ENCODE data around the gene PHKG1.
"Not testable (repeated sequence)": the region's sequence is repeated elsewhere in the genome, so short reads cannot be mapped to it uniquely, and the experiment has no call there.

Gene PHKG1

DNA sequence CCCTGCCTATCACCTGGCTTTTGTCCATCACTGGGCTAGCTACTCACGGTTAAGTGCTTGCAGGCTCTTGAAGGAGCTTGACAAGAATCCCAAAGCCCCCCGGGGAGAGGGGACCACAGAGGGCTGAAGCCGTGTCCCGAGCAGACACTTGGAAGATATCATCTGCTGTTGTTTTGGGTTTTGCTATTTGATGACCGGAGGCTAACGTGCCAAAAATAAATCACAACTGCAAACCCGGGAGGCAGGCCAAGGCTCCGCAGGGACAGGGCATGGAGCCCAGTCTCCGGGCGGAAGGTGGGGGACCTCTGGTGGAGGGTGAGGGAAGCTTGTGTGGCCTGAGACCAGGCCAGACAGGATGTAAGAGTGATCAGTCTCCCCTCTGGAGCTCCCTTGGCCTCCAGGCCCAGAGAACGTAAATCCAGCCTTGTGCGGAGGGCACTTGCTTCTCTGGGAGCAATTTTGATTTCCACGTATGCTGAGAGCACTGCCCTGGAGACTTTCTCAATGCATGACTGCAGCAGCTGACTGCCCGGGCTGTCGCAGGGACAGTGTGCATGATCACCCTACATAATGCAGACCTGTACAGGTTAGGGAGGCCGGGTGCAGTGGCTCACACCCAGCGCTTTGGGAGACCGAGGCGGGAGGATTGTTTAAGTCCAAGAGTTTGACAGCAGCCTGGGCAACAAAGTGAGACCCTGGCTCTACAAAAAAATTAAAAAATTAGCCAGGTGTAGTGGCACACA is at the start of gene PHKG1:
TSS of gene PHKG1 (minus strand) at position 164 of the 743 bp plus-strand sequence. CDS start 4,011 bp downstream, outside the sequence.
- DNase-seq (ENCODE audit: low read depth in 2 of 2): no peak

- DNase-seq (ENCODE audit: low read depth in 2 of 2): not testable (repeated sequence)
Measured at GRCh38 chr7:56131062-56131461, 38.3 kb upstream of the PHKG1 start.

- DNase-seq (ENCODE audit: low read depth in 2 of 2): no peak
Measured at GRCh38 chr7:56127241-56127975, 34.7 kb upstream of the PHKG1 start.

DNA sequence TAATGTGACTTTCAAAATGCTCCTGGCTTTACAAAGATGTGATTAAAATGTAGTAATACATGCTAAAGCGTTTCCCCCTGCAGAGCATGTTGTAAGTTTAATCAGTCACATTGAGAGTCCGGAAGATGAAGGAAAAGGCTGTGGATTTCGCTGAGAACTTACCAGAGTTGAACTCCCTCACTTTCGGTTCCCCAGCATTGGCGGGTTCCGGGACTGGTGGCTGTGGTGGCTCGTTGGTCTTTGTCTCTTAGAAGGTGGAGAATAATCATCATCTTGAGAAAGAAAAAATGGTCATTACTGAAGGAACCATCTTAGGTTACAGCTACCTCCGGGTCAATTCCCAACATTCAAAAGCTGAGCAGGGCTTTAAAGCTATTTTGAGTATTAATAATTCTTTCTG is 33.1 kb upstream of the PHKG1 start:
- no peak for DNase-seq (ENCODE audit: low read depth in 2 of 2)

DNA sequence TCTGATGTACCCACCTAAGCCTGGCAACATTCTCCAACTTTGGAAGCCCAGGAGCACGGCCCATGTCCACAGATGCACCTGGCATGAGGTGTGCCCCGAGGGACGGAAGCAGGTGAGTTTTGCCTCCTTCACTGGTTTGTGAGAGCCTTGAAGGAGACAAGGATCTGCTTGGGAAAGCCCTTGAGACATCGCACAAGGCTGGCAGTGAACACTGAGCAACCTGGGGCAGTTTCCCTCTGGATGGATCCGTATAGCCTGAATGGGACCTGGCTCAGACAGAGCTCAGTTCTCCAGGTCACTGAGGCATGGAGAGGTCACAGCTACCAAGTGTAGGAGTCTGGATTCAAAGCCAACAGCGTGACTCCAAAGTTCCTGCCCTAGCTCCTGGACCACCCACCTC is 32.2 kb upstream of the PHKG1 start:
- no peak for DNase-seq (ENCODE audit: low read depth in 2 of 2)

GRCh38 chr7:56121440-56121839 is 28.7 kb upstream of the PHKG1 start:
- DNase-seq (ENCODE audit: low read depth in 2 of 2): no peak

- no peak for DNase-seq (ENCODE audit: low read depth in 2 of 2)
Measured at GRCh38 chr7:56115852-56116538, 23.2 kb upstream of the PHKG1 start, which contains the start of gene NUPR2. Gene NUPR2, minus strand, starts transcription at chr7:56116417. Its CDS starts 103 bp downstream, at chr7:56116314.

GRCh38 chr7:56112244-56112643 is 19.5 kb upstream of the PHKG1 start:
- not testable (repeated sequence) for DNase-seq (ENCODE audit: low read depth in 2 of 2)

DNA sequence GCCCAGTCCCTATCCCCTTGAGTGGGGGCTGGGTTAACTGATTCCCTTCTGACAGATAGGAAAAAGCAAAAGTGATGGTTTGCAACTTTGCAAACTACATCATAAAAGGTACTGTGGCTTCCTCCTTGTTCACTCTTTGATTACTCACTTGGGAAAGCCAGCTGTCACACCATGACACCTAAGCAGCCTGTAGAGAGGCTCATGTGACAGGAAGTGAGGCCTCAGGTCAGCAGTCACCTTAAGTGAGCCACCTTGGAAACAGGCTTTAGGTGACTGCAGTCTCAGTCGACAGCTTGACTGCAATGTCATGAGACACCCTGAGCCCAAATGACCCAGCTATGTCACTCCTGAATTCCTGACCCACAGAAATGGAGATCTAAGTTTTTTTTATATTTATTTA is 17.9 kb upstream of the PHKG1 start:
- DNase-seq (ENCODE audit: low read depth in 2 of 2): peak in 1 of 2 donors; percentile 5

GRCh38 chr7:56107954-56108258 is 15.2 kb upstream of the PHKG1 start:
- no peak for DNase-seq (ENCODE audit: low read depth in 2 of 2)

DNA sequence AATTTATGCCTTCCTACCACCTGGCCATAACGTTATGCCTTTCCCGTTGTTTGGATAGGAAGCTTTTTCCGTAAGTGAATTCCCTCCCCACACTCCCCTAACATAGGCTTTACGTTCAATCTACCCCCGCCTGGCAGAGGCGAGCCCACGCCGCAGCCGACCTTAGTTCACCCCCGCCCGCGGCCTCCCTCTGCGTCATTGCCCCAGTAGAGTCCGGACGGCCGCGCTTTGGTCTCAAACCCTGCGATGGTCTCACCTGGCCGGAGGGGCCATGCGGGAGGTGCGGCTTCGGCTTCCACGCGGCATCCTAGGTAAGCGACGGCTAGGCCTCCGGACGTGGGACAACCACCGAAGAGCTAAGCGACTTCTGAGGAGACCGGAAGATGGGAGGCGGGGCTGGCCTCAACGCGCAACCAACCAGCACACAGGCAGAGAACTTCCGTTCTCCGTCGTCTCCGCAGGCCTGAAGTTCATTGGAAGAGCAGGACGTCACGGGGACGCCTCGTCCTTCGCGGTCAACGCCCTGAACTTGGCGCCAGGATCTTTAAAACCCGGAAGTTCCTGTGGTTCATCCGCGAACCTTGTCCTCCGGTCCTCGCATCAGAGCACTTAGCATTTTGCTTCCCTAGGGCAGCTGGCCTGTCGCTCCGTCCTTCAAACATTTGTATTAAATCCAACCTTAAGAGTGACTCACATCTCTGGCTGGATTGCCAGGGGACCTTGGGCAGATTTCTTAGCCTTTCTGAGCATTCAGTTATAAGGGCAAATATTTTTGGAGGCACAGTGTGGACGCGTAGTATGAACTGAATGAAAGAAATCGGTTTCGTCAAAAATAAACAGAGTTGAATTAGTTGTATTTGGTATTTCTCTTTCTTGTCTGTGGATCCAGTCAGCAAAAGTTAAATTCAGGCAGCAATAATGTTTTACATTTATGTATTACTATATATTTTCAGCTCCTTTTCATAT is 13.6 kb upstream of the PHKG1 start, which contains the start of gene CHCHD2:
TSS of gene CHCHD2 (minus strand) at position 369 of the 966 bp plus-strand sequence. CDS start at position 306, 63 bp downstream.
- DNase-seq (ENCODE audit: low read depth in 2 of 2): peak; percentile 90 to 93

- no peak for DNase-seq (ENCODE audit: low read depth in 2 of 2)
Measured at GRCh38 chr7:56105508-56105907, 12.8 kb upstream of the PHKG1 start.

GRCh38 chr7:56104138-56104537 is 11.4 kb upstream of the PHKG1 start:
- not testable (repeated sequence) for DNase-seq (ENCODE audit: low read depth in 2 of 2)

- DNase-seq (ENCODE audit: low read depth in 2 of 2): no peak
Measured at GRCh38 chr7:56099653-56100052, 6.9 kb upstream of the PHKG1 start.

DNA sequence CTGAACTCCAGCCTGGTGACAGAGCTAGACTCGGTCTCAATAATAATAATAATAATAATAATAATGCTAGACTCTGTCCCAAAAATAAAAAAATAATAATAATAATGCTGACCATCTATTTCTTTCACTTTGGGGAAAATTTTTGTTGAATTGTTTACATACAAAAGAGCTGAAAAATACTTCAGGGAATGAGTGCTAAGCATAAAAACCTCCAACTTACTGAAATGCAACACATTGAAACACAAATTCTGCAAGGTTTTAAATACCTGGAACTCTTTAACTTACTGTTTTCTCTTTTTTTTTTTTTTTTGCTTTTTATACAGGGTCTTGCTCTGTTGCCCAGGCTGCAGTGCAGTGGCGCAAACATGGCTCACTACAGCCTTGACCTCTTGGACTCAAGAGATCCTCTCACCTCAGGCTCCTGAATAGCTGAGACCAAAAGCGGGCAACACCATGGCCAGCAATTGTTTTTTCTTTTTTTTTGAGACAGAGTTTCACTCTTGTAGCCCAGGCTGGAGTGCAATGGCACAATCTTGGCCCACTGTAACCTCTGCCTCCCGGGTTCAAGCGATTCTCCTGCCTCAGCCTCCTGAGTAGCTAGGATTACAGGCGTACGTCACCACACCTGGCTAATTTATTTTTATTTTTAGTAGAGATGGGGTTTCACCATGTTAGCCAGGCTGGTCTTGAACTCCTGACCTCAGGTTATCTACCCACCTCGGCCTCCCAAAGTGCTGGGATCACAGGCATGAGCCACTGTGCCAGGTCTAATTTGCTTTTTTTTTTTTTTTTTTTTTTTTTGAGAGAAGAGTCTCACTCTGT is 5.6 kb upstream of the PHKG1 start:
- not testable (repeated sequence) for DNase-seq (ENCODE audit: low read depth in 2 of 2)

- no peak for DNase-seq (ENCODE audit: low read depth in 2 of 2)
Measured at GRCh38 chr7:56097700-56098099, 4.9 kb upstream of the PHKG1 start.

DNA sequence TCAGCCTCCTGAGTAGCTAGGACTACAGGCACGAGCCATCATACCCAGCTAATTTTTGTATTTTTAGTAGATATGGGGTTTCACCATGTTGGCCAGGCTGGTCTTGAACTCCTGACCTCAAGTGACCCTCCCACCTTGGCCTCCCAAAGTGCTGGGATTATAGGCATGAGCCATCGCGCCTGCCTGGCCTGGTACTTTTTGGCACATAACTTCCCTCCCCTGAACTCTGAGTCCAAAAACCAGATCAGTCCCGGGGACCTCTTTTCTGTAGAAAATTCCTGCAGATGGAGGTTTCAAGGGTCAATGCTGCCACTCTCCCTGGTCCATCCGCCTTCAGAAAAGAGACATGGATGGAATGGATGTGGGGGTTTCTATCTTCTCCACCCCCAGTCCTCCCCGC is 364 bp downstream of the PHKG1 start:
- DNase-seq (ENCODE audit: low read depth in 2 of 2): not testable (repeated sequence)

- no peak for DNase-seq (ENCODE audit: low read depth in 2 of 2)
Measured at GRCh38 chr7:56091591-56091990, 1.2 kb downstream of the PHKG1 start.

DNA sequence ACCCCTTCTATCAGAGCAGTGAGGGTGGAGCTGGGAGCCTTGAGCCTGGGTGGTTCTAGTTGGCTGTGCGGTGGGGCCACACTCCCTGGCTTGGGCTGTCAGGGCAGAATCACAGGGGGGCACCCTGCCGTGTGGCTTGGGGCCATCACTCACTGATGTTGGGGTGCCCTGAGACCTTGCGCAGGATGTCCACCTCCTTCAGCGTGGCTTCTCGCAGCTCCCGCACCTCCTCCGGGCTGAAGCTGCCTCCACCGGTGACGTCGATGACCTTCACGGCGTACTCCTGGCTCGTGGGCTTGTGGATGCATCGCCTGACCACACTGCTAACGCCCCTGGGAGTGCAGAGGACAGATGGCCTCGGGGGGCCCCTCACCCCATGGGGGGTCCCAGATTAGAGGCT is 5.3 kb downstream of the PHKG1 start:
- DNase-seq (ENCODE audit: low read depth in 2 of 2): no peak

DNA sequence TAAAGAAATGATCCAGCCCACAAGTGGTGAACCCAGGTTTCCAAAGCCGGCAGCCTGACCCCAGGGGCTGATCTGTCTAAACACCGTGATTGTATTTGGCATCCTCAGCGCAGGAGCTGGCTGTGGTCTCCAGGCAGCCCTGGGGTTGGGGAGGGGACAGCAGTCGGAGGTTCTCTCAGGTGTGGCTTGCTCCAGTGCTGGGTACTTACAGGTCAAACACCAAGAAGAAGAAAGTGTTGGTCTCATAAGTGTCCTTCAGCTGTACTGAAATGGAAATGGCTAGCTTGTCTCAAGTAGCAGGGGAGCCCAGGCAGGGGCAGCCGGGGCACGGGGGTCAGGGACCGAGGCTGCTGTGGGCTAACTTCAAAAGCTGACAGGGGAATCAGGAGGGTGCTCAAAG is 6.0 kb downstream of the PHKG1 start:
- no peak for DNase-seq (ENCODE audit: low read depth in 2 of 2)

All from stimulated activated CD4-positive, alpha-beta T cell treated with anti-CD3 and anti-CD28 coated beads, Interleukin-15, amount 100 ng/mL, for 48 hours (primary cell).